Glomerular visceral epithelial cell (primary cell): ENCODE measurements around the gene LXN.

Experiments used
- DNase-seq: peaks from one replicate; pipeline ENCODE4 v3.0.0-alpha.2; 2016; ENCODE audit errors: extremely low spot score

The LXN gene

GRCh38 chr3:158668506-158668905 lies 3.9 kb downstream of the LXN start:
- no peak for DNase-seq

GRCh38 chr3:158666416-158666815 lies 6.0 kb downstream of the LXN start:
- DNase-seq: no peak

- no peak for DNase-seq
Measured at GRCh38 chr3:158663832-158664231, 8.6 kb downstream of the LXN start.

- DNase-seq: no peak
Measured at GRCh38 chr3:158663246-158663645, 9.2 kb downstream of the LXN start.

- no peak for DNase-seq
Measured at GRCh38 chr3:158660711-158661110, 11.7 kb downstream of the LXN start.

GRCh38 chr3:158659454-158660237 lies 12.8 kb downstream of the LXN start:
- peak; percentile 52 for DNase-seq

GRCh38 chr3:158658889-158659288 lies 13.6 kb downstream of the LXN start:
- DNase-seq: no peak

- DNase-seq: no peak
Measured at GRCh38 chr3:158652463-158652862, 20.0 kb downstream of the LXN start.

GRCh38 chr3:158651192-158651591 lies 21.3 kb downstream of the LXN start:
- DNase-seq: no peak

- DNase-seq: no peak
Measured at GRCh38 chr3:158649791-158650190, 22.7 kb downstream of the LXN start.

- DNase-seq: peak; percentile 94
Measured at GRCh38 chr3:158644345-158644908, 28.0 kb downstream of the LXN start, which contains the start of gene GFM1. GFM1 (plus strand) TSS chr3:158644527; CDS start chr3:158644635, 108 bp downstream.

GRCh38 chr3:158642474-158643210 lies 29.8 kb downstream of the LXN start:
- DNase-seq: no peak

- DNase-seq: no peak
Measured at GRCh38 chr3:158642005-158642404, 30.4 kb downstream of the LXN start.

- no peak for DNase-seq
Measured at GRCh38 chr3:158640646-158641045, 31.8 kb downstream of the LXN start.

- DNase-seq: no peak
Measured at GRCh38 chr3:158631981-158632380, 40.5 kb downstream of the LXN start.

- no peak for DNase-seq
Measured at GRCh38 chr3:158625881-158626280, 46.6 kb downstream of the LXN start.

- DNase-seq: no peak
Measured at GRCh38 chr3:158617982-158618875, 54.2 kb downstream of the LXN start.
